NOMO-1 treated with DMSO at 0.1 percent for 48 hours (cell line): Measurements from ENCODE around the gene TFAP2C.
"Not testable (repeated sequence)": the region's sequence is repeated elsewhere in the genome, so short reads cannot be mapped to it uniquely, and the experiment has no call there.

ENCODE experiments used
- DNase-seq: peaks from one replicate; lab custom pipeline; 2025; ENCODE audit not compliant: unreplicated experiment; lab: John Stamatoyannopoulos, UW

Gene TFAP2C

DNA sequence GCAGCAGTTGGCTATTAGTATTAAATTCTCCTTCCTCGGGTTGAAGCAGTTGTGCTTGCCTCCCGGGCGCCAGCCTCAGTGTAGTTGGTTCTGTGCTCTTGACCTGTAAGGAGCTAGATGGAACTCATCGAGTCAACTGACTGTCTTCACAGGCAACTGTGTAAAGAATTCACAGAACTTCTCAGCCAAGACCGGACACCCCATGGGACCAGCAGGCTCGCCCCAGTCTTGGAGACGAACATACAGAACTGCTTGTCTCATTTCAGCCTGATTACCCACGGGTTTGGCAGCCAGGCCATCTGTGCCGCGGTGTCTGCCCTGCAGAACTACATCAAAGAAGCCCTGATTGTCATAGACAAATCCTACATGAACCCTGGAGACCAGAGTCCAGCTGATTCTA is 8.5 kb downstream of the TFAP2C start:
- no peak for DNase-seq

DNA sequence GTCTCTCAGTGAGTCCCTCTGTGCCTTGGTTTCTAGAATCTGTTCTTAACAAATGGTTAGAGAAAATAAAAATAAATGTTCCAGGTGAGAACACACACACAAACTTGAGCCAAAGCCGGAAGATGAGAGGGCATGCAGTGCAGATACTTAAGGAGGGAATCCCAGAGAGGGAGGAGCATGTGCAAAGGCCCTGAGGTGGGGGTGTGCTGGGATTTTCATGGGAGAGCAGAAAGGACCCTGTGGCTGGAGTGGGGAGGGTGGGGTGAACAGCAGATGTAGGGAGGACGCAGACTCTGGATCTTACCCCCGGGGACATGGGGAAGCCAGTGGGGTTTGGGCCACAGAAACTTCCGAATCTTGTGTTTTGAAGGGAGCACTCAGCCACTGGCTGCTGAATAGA is 17.5 kb downstream of the TFAP2C start:
- no peak for DNase-seq

DNA sequence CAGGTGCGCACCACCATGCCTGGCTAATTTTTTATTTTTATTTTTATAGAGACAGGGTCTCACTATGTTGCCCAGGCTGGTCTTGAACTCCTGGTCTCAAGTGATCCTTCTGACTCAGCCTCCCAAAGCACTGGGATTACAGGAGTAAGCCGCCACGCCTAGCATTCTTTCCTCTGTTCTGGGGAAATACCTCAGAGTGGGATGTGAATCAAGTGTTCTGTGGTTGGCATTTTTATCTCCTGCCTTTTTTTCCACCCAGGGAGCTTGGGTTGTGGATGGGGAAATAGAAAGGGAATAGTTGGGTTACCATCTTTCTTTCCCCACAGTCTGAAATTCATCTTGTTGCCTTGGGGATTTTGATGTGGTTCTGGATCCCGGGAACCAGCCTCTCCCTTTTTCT is 24.1 kb downstream of the TFAP2C start:
- no peak for DNase-seq

DNA sequence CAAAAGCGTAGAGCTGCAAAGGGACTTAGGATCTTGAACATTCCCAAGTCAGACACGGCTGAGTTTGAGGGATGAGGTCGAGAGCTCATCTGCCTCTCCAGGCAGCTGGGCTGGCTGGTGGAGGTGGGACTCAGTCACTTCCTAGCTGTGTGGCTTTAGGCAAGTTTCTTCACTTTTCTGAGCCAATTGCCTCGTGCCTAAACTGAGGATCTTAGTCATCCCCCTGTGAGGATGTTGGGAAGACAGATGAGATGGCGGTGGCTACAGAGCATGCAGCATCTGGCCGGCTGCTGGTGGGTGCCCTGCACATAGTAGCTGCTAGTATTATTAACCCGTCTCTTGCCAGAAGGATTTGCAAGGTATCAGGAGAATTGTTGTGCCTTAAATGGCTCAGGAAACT is 27.5 kb downstream of the TFAP2C start:
- no peak for DNase-seq

DNA sequence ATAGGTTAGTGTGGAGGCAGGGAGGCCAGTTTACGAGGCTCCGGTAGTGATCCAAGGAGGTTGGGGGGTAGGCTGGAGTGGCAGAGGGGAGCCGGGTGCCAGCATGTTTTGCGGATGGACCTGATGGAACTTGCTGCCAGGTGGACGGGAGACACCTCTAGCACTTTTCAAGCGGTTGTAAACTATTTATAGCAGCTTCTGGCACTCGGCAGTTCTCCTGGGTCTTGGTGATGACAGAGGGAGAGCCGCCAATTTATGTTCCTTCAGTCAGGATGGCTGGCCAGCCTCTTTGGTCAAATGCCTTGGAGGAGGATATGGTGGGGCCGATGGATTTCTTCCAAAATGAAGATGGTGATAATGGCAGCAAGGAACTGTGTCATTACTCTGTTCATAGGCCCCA is 28.8 kb downstream of the TFAP2C start:
- no peak for DNase-seq

DNA sequence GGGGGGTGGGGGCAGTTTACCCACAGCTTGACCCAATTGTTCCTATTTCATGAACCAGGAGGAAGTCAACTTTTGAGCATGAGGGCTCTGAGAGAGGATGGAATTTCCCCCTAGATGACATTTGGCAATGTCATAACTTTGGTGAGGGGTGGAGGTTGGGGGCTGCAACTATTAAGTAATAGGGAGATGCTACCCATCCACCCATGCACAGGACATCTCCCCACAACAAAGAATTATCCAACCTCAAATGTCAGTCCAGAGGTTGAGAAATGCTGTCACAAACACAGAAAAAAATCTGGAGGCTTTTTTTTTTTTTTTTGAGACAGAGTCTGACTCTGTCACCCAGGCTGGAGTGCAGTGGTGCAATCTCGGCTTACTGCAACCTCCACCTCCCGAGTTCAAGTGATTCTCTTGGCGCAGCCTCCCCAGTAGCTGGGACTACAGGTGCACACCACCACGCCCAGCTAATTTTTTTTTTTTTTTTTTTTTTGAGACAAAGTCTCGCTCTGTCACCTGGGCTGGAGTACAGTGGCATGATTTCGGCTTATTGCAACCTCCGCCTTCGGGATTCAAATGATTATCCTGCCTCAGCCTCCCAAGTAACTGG is 29.3 kb downstream of the TFAP2C start:
- not testable (repeated sequence) for DNase-seq

DNA sequence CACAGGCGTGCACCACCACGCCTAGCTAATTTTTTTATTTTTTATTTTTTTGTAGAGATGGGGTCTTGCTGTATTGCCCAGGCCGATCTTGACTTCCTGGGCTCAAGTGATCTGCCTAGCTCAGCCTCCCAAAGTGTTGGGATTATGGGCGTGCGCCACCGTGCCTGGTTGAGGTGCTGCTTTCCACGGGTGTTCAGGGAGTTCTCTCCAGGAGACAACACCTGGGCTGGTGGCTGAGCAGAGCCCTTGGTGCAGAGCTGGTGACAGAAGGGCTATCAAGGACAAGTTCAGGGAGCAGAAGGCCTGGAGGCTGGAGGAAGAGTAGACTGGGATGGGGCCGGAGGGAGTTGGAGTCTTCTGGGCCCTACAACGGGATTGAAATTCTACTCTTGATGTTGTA is 34.6 kb downstream of the TFAP2C start:
- no peak for DNase-seq

DNA sequence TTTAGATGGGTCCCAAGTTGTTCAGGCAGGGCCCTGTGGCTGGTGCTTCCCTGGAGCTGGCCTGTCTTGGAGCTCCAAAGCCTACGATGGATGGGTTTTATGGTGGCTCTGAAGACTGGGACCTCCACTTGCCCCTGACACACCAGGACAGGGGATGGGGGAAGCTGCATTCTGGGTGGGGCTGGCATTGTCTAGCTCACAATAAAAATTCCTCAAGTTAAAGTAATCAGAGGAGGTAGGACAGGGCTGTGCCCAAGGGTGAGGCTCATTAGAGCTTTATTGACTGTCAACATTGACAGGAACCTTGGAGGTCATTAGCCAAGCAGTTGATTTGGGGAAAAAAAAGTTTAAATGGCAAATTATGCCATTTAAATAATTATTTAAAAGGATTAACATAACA is 35.7 kb downstream of the TFAP2C start:
- DNase-seq, result no peak

DNA sequence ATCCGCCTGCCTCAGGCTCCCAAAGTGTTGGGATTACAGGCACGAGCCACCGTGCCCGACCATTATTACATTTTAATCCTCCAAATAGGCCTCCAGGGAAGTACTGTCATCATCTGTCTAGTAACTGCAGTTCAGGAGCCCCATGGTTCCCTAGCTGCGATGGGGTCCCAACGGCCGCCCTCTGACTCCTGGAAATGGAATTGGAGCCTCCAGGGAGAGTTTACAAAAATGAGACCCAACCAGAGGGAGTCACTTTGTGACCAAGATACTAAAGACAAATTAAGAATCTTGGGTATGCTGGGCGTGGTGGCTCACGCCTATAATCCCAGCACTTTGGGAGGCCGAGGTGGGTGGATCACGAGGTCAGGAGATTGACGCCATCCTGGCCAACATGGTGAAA is 36.7 kb downstream of the TFAP2C start:
- no peak for DNase-seq

DNA sequence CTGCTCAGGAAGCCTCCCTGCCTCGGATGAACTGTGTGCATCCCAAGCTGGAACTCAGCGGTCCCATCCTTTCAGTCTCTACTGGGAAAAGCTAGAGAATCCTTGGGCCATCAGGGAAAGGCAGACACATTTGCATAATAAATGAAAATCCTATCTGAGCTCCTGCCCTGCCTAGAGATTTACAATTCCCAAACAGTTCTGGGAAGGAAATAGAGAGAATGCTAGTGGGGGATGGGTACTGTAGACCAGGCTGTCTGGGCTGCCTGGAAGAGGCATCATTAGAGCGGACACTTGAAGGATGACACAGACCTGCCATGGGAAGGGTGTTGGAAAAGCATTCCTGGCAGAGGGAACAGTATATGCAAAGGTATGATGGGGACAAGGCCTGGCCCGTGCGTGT is 44.3 kb downstream of the TFAP2C start:
- no peak for DNase-seq

DNA sequence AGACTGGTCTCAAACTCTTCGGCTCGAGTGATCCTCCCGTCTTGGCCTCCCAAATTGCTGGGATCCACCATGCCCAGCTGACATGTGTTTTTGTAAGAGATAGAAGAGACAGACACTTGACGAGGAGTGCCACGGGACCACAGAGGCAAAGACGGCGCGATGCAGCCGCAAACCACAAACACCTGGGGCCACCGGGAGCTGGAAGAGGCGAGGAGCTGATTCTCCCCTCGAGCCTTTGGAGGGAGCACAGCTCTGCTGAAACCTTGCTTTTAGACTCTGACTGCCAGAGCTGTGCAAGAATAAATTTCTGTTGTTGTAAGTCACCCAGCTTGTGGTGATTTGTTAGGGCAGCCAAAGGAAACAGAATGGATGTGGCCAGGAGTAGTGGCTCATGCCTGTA is 46.9 kb downstream of the TFAP2C start:
- DNase-seq, result no peak

DNA sequence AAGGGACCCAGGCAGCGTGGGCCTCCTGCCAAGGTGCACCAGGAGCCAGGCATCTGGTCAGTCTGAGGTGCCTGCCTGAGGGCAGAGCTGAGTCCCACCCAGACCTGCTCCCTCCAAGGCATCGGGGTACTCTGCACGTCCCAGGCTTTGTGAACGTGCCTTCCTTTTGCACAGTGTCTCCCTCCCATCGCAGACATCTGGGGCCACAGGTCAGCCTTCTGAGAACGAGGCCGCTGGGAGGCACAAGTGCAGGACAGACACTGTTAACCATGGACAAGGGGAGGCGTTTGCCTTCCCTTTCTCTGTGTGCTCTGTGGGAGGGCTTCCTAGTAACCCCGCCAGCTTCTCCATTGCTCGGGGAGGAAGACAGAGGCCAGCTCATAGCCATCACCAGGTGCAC is 47.6 kb downstream of the TFAP2C start:
- no peak for DNase-seq

DNA sequence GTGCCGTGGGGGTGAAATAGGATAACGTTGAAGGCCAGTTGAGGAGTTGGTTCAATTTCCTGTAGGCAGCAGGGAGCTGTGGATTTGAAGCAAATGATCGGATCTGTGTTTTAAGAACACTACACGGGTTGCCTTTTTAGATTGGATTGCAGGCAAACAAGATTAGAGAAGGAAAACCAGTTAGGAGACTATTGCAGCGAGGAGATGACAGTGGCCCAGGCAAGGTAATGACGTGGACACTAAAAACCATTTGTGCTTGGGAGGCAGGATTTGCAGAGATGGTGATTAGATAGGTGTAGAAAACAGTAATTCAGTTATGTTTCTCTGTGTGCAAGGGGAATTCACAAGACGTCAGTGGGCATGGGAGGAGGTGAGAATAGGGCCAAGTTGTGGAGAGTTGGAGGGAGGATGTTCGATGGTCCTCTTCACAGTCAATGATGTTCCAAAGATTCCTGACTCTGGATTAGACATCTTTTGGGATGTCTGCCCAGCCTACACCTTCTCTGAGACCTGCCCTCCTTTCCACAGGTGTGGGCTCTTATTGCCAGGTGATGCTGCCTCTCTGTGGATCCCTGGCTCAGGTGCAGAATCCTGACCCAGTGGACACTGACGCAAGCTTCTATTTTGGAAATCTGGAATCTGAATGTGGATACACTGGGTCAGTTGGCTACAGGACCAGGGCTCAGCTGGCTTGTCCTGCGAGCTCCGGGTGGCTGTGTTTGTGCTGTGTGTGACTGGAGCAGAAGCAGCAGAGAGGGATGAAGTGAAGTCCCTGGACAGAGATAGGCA is 54.2 kb downstream of the TFAP2C start:
- DNase-seq, result no peak

DNA sequence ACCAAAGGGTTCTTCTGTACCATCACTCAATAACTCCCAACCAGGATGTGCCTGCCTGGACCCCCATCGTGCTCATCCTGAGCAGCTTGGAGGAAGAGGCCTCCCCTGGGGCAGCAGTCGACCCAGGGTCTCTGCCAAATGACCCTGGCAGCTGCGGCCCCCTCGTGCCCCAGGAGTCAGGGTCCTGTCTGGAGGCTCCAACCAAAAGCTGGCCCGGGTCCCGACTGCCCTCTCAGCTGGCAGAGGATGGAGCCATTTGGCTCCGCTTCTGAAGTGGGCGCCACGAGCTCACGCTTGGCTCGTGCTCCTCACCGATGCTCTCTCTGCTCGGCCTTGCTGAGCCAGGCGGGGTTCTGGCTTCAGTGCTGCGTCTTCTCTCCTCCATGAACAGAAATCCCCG is 56.8 kb downstream of the TFAP2C start:
- DNase-seq, result no peak

DNA sequence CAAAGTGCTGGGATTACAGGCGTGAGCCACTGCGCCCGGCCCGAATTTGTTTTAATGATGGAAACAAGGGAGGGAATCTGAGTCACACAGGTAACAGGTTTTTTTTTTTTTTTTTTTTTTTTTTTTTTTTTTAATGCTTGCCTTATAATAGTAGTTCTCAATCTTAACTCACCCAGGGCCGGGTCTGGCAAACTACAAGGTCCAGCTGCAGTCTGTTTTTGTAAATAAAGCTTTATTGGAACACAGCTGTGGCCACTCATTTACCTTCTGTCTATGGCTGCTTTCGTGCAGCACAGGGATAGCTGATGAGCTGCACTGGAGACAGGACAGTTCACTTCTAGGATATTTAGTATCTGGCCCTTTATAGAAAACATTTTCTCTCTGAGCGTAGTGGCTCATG is 58.0 kb downstream of the TFAP2C start:
- DNase-seq, result no peak

DNA sequence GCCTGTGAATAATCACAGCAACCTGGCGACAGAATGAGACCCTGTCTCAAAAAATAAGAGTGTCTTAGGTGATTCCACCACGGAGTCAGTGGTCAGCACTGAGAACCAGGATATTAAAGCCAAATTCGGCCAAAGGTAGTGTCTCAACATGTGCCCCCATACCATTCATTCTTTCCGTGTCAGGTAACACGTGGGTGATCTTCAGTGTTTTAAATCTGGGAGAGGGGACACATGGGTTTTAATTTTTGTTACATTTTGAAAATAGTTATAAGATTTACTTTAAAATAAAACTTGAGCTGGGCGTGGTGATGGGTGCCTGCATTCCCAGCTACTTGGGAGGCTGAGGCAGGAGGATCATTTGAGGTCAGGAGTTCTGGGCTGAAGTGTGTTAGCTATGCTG is 59.0 kb downstream of the TFAP2C start:
- DNase-seq, result no peak
